Measurements from ENCODE around the gene TKT. TPM values are rescaled to one million over a fixed set of nuclear protein-coding genes. Genes with fewer than 3 reads are reported as not detected.

TKT gene
- total and polyA plus RNA-seq, 4 donors, result 18.1 to 202 (median 129) TPM

- no peak for TF ChIP-seq SP1 (IDR thresholded peaks at IDR 0.05)
- no peak for TF ChIP-seq RXRA (IDR thresholded peaks at IDR 0.05)
- no peak for TF ChIP-seq CTCF (IDR thresholded peaks at IDR 0.05; ENCODE audit: low read depth, low read length, missing input control)
These were observed 42.5 kb downstream of the TKT start (continued) for GRCh38 chr3:53213276-53213675.

GRCh38 chr3:53211706-53212702 lies 43.8 kb downstream of the TKT start:
- H3K4me1 ChIP-seq (ENCODE audit: control insufficient read depth in 4 of 4, insufficient read depth in 4 of 4, low read length in 3 of 4), result no peaks in the 10 kb centered on the region
- WGBS, result 80% methylated on average over 9 of the region's 9 CpGs
- no peak overlapping the region for H3K4me3 ChIP-seq (ENCODE audit: low read depth in 1 of 3, low read length in 3 of 3)
- H3K36me3 ChIP-seq (ENCODE audit: control insufficient read depth in 4 of 4, insufficient read depth in 3 of 4, low read depth in 1 of 4, low read length in 3 of 4), result no peaks in the 10 kb centered on the region
- TF ChIP-seq SP1 (IDR thresholded peaks at IDR 0.05) (no peak), RAD21 (IDR thresholded peaks at IDR 0.05) (no peak)
- H3K27ac ChIP-seq (ENCODE audit: low read depth in 1 of 2, low read length in 2 of 2), result no peak overlapping the region
- peaks cover 0 to 3% (median 1%) of the 10 kb centered on the region in 4 donors for H3K9me3 ChIP-seq (ENCODE audit: control insufficient read depth in 4 of 4, low read length in 3 of 4)
- H3K9ac ChIP-seq (ENCODE audit: low read depth in 1 of 2, low read length in 2 of 2), result no peak overlapping the region
- no peak for DNase-seq (ENCODE audit: low spot score)
- H3K27me3 ChIP-seq (ENCODE audit: control insufficient read depth in 4 of 4, insufficient read depth in 4 of 4, low read length in 3 of 4), result no peaks in the 10 kb centered on the region

GRCh38 chr3:53202331-53203015 lies 53.3 kb downstream of the TKT start:
- no peaks in the 10 kb centered on the region for H3K9me3 ChIP-seq (ENCODE audit: control insufficient read depth in 4 of 4, low read length in 3 of 4)
- H3K4me3 ChIP-seq (ENCODE audit: low read depth in 1 of 3, low read length in 3 of 3), result no peak overlapping the region
- H3K27me3 ChIP-seq (ENCODE audit: control insufficient read depth in 4 of 4, insufficient read depth in 4 of 4, low read length in 3 of 4), result no peaks in the 10 kb centered on the region
- no peaks in the 10 kb centered on the region for H3K4me1 ChIP-seq (ENCODE audit: control insufficient read depth in 4 of 4, insufficient read depth in 4 of 4, low read length in 3 of 4)
- TF ChIP-seq SP1 (IDR thresholded peaks at IDR 0.05) (no peak), NR2F2 (IDR thresholded peaks at IDR 0.05) (no peak), EGR1 (IDR thresholded peaks at IDR 0.05; ENCODE audit: low read depth in 2 of 2) (no peak), FOXA1 (IDR thresholded peaks at IDR 0.05) (no peak), HNF4A (conservative IDR thresholded peaks at IDR 0.05) (no peak), ZBTB33 (IDR thresholded peaks at IDR 0.05) (no peak), MAX (IDR thresholded peaks at IDR 0.05) (no peak), ATF3 (IDR thresholded peaks at IDR 0.05) (no peak), TAF1 (conservative IDR thresholded peaks at IDR 0.05) (no peak)
- H3K27ac ChIP-seq (ENCODE audit: low read depth in 1 of 2, low read length in 2 of 2), result no peak overlapping the region
- 83% methylated on average over 14 of the region's 14 CpGs for WGBS
- DNase-seq (ENCODE audit: low spot score), result no peak
- no peak overlapping the region for H3K9ac ChIP-seq (ENCODE audit: low read depth in 1 of 2, low read length in 2 of 2)
- no peaks in the 10 kb centered on the region for H3K36me3 ChIP-seq (ENCODE audit: control insufficient read depth in 4 of 4, insufficient read depth in 3 of 4, low read depth in 1 of 4, low read length in 3 of 4)

Measured in liver (tissue), 9 donors.